ENCODE results near the gene GRIK4.
"Not testable (repeated sequence)": the region's sequence is repeated elsewhere in the genome, so short reads cannot be mapped to it uniquely, and the experiment has no call there.

GRIK4 gene

GRCh38 chr11:120750647-120751549, 239.3 kb downstream of the GRIK4 start:
- no peak for DNase-seq

- DNase-seq: no peak
Measured at GRCh38 chr11:120751550-120751949, 240.0 kb downstream of the GRIK4 start.

- DNase-seq: no peak
Measured at GRCh38 chr11:120752668-120753067, 241.1 kb downstream of the GRIK4 start.

GRCh38 chr11:120756931-120757330, 245.4 kb downstream of the GRIK4 start:
- DNase-seq: no peak

GRCh38 chr11:120759046-120759445, 247.5 kb downstream of the GRIK4 start:
- no peak for DNase-seq

GRCh38 chr11:120765710-120766109, 254.2 kb downstream of the GRIK4 start:
- not testable (repeated sequence) for DNase-seq

- no peak for DNase-seq
Measured at GRCh38 chr11:120766318-120766717, 254.8 kb downstream of the GRIK4 start.

- no peak for DNase-seq
Measured at GRCh38 chr11:120768949-120769348, 257.4 kb downstream of the GRIK4 start.

GRCh38 chr11:120769906-120770305, 258.4 kb downstream of the GRIK4 start:
- no peak for DNase-seq

- no peak for DNase-seq
Measured at GRCh38 chr11:120771551-120772060, 260.1 kb downstream of the GRIK4 start.

- DNase-seq: no peak
Measured at GRCh38 chr11:120773501-120774031, 262.0 kb downstream of the GRIK4 start.

GRCh38 chr11:120774591-120775386, 263.2 kb downstream of the GRIK4 start:
- DNase-seq: no peak

- no peak for DNase-seq
Measured at GRCh38 chr11:120775986-120776951, 264.7 kb downstream of the GRIK4 start.

- DNase-seq: no peak
Measured at GRCh38 chr11:120778685-120779490, 267.3 kb downstream of the GRIK4 start.

GRCh38 chr11:120780239-120780638, 268.7 kb downstream of the GRIK4 start:
- no peak for DNase-seq

GRCh38 chr11:120781486-120782120, 270.1 kb downstream of the GRIK4 start:
- DNase-seq: no peak

- no peak for DNase-seq
Measured at GRCh38 chr11:120784566-120785251, 273.2 kb downstream of the GRIK4 start.

- DNase-seq: no peak
Measured at GRCh38 chr11:120785576-120785975, 274.0 kb downstream of the GRIK4 start.

- DNase-seq: no peak
Measured at GRCh38 chr11:120786206-120786735, 274.7 kb downstream of the GRIK4 start.

- DNase-seq: not testable (repeated sequence)
Measured at GRCh38 chr11:120787224-120787623, 275.7 kb downstream of the GRIK4 start.
